ENCODE measurements around the gene SVEP1.

GRCh38 chr9:110338143-110338542, 241.4 kb downstream of the SVEP1 start:
- TF ChIP-seq EZH2phosphoT487 (IDR thresholded peaks at IDR 0.05; ENCODE audit: borderline replicate concordance, low read length) = no peak
- no peak for TF ChIP-seq CTCF (IDR thresholded peaks at IDR 0.05; ENCODE audit: low read depth, low read length, poor library complexity, severe bottlenecking)

Measured in DOHH2 (cell line).